GM19324 (cell line): ENCODE data around the gene CPNE5.

Experiments
- ATAC-seq: cut with Tn5 transposase; IDR thresholded peaks from one replicate; pipeline ENCODE4 v1.9.1; 2021; ENCODE audit warnings: mild to moderate bottlenecking, moderate library complexity; ENCODE audit not compliant: unreplicated experiment, low FRiP score

The CPNE5 gene

DNA sequence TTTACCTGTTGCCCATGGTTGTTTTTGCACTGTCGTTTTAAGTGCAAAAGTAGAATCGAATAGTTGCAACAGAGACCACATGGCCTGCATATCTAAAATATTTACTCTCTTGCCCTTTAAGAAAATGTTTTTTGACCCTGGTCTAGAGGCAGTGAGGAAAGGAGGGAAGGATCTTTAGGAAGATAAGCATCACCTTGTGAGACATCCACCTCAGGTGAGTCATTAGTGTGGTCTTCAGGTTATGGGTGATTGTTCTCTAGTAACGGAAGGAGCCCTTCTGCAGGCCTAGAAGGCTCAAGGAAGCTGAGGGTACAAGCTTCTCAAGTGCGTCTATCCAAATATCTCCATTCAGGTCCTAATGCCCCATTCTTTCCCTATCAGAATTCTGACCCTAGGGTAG is 148.2 kb downstream of the CPNE5 start:
- no peak for ATAC-seq
